Uterus (tissue), 4 donors: ENCODE results near the gene STON1. TPM values are rescaled to one million over a fixed set of nuclear protein-coding genes. Genes with fewer than 3 reads are reported as not detected.
"Not testable (repeated sequence)": the region's sequence is repeated elsewhere in the genome, so short reads cannot be mapped to it uniquely, and the experiment has no call there.

Experiments used
- DNase-seq, 2 donors: peaks; one replicate each; pipeline ENCODE4 v3.0.0-alpha.2; 2019 to 2020
- H3K27ac ChIP-seq, 2 donors: fragments of 200-600 bp; sonication (generic); 1 replicate in 1 of 2; 2 replicates in 1 of 2; pipeline ENCODE4 v1.5.1; 2016 to 2018
- H3K27me3 ChIP-seq, 2 donors: fragments of 200-600 bp; sonication (generic); one replicate each; pipeline ENCODE4 v1.5.1; 2018 to 2019; ENCODE audit warnings: control low read depth in 1 of 2
- H3K36me3 ChIP-seq, 2 donors: fragments of 200-600 bp; sonication (generic); one replicate each; pipeline ENCODE4 v1.5.1; 2019; ENCODE audit warnings: control low read depth in 1 of 2
- H3K4me1 ChIP-seq, 2 donors: fragments of 200-600 bp; sonication (generic); one replicate each; pipeline ENCODE4 v1.5.1; 2018 to 2019; ENCODE audit warnings: control low read depth in 1 of 2
- H3K4me3 ChIP-seq, 2 donors: fragments of 200-600 bp; sonication (generic); 1 replicate in 1 of 2; 2 replicates in 1 of 2; pipeline ENCODE4 v1.5.1; 2018 to 2019; ENCODE audit warnings: mild to moderate bottlenecking in 1 of 2
- H3K9me3 ChIP-seq, 2 donors: fragments of 200-600 bp; sonication (generic); one replicate each; pipeline ENCODE4 v1.5.1; 2019; ENCODE audit warnings: control low read depth in 1 of 2
- POLR2A ChIP-seq, 2 donors: fragments of 450-650 bp; IDR thresholded peaks; one replicate each; pipeline ENCODE4 v1.6.1; 2016; ENCODE audit warnings: antibody characterized with exemption in 2 of 2, mild to moderate bottlenecking in 1 of 2, moderate library complexity in 1 of 2
- intact Hi-C: fragments of 100-400 bp; cut with DNase I; formaldehyde crosslinking; loops from one replicate; pipeline ENCODE4 v1.15.1; 2023; ENCODE audit warnings: low total_unique reads
- total RNA-seq, 4 donors: library from RNA; depleted of rRNA in 3 of 4; stranded (reverse); fragments of >200 nt in 3 of 4; gene quantifications; one replicate each; pipeline versions ENCODE4 v1.1.0 to v1.2.4, GENCODE V29; 2014 to 2023
- TF ChIP-seq, protein P1 (sequence below), 4 experiments: fragments of 200-600 bp in 2 of 4; fragments of 450-650 bp in 2 of 4; sonication (generic) in 2 of 4; IDR thresholded peaks; one replicate each; pipeline ENCODE4 v1.5.1; 2016 to 2019; ENCODE audit warnings: antibody characterized with exemption in 4 of 4, mild to moderate bottlenecking in 2 of 4, moderate library complexity in 1 of 4
- donor health status: DM: yes; HTN: yes; CAD: no.

STON1 gene
- total RNA-seq, 4 donors from 2014 or later, result 55.6 to 75.3 (median 65.8) TPM

GRCh38 chr2:48607307-48608014 is 77.5 kb downstream of the STON1 start:
- Histone ChIP-seq H3K27me3 (no peaks in the 10 kb centered on the region), H3K9me3 (no peaks in the 10 kb centered on the region), H3K4me3 (no peak overlapping the region), H3K36me3 (no peaks in the 10 kb centered on the region), H3K4me1 (no peaks in the 10 kb centered on the region), H3K27ac (no peak overlapping the region)
- no peak for DNase-seq
- intact Hi-C loops, result no loop called here
- TF ChIP-seq, protein P1, sequence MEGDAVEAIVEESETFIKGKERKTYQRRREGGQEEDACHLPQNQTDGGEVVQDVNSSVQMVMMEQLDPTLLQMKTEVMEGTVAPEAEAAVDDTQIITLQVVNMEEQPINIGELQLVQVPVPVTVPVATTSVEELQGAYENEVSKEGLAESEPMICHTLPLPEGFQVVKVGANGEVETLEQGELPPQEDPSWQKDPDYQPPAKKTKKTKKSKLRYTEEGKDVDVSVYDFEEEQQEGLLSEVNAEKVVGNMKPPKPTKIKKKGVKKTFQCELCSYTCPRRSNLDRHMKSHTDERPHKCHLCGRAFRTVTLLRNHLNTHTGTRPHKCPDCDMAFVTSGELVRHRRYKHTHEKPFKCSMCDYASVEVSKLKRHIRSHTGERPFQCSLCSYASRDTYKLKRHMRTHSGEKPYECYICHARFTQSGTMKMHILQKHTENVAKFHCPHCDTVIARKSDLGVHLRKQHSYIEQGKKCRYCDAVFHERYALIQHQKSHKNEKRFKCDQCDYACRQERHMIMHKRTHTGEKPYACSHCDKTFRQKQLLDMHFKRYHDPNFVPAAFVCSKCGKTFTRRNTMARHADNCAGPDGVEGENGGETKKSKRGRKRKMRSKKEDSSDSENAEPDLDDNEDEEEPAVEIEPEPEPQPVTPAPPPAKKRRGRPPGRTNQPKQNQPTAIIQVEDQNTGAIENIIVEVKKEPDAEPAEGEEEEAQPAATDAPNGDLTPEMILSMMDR (IDR thresholded peaks at IDR 0.05), result no peak
- TF ChIP-seq POLR2A (IDR thresholded peaks at IDR 0.05), result no peak

GRCh38 chr2:48613211-48613610 is 83.3 kb downstream of the STON1 start:
- Histone ChIP-seq H3K27ac (no peak overlapping the region), H3K9me3 (no peaks in the 10 kb centered on the region), H3K27me3 (no peaks in the 10 kb centered on the region), H3K4me1 (no peaks in the 10 kb centered on the region), H3K36me3 (no peaks in the 10 kb centered on the region), H3K4me3 (no peak overlapping the region)
- TF ChIP-seq, protein P1 (IDR thresholded peaks at IDR 0.05), result no peak
- TF ChIP-seq POLR2A (IDR thresholded peaks at IDR 0.05), result no peak
- no peak for DNase-seq
- intact Hi-C loops, result no loop called here

- H3K27ac ChIP-seq, H3K4me1 ChIP-seq, intact Hi-C loops, H3K9me3 ChIP-seq, H3K4me3 ChIP-seq, H3K36me3 ChIP-seq, DNase-seq, H3K27me3 ChIP-seq: not testable (repeated sequence)
Observed at GRCh38 chr2:48614581-48614980, 84.6 kb downstream of the STON1 start.

GRCh38 chr2:48617618-48618017 is 87.7 kb downstream of the STON1 start, which contains the start of gene GTF2A1L:
Gene GTF2A1L (plus strand): TSS chr2:48617856. CDS start chr2:48617875, 19 bp downstream.
- Histone ChIP-seq H3K27me3 (no peaks in the 10 kb centered on the region), H3K36me3 (no peaks in the 10 kb centered on the region), H3K4me1 (no peaks in the 10 kb centered on the region), H3K27ac (no peak within 1 kb of the TSS), H3K9me3 (no peaks in the 10 kb centered on the region), H3K4me3 (no peak within 1 kb of the TSS)
- no peak for DNase-seq
- intact Hi-C loops, result no loop called here
- no peak for TF ChIP-seq POLR2A (IDR thresholded peaks at IDR 0.05)
- TF ChIP-seq, protein P1 (IDR thresholded peaks at IDR 0.05), result no peak

- no peaks in the 10 kb centered on the region for H3K36me3 ChIP-seq
- intact Hi-C loops, result no loop called here
- no peak overlapping the region for H3K4me3 ChIP-seq
- no peak for DNase-seq
- no peak overlapping the region for H3K27ac ChIP-seq
- no peaks in the 10 kb centered on the region for H3K9me3 ChIP-seq
- no peaks in the 10 kb centered on the region for H3K27me3 ChIP-seq
- no peaks in the 10 kb centered on the region for H3K4me1 ChIP-seq
- TF ChIP-seq, protein P1 (IDR thresholded peaks at IDR 0.05), result no peak
- TF ChIP-seq POLR2A (IDR thresholded peaks at IDR 0.05), result no peak
Observed at GRCh38 chr2:48619526-48619925, 89.6 kb downstream of the STON1 start.
